Keratinocyte (primary cell): Measurements from ENCODE around the gene NKD1. TPM values are rescaled to one million over a fixed set of nuclear protein-coding genes. Genes with fewer than 3 reads are reported as not detected.
"Not testable (repeated sequence)": the region's sequence is repeated elsewhere in the genome, so short reads cannot be mapped to it uniquely, and the experiment has no call there.

ENCODE experiments used
- DNase-seq: peaks from one replicate; pipeline ENCODE4 v3.0.0-alpha.2; 2011; ENCODE audit warnings: low read depth, missing footprints, low spot score
- FAIRE-seq: peaks from 2 replicates; lab custom pipeline; 2011; peaks lifted over from hg19 to GRCh38; lab: Jason Lieb, UNC
- H2AFZ ChIP-seq: 2 replicates; pipeline ENCODE4 v1.6.0; 2012; ENCODE audit warnings: low read length, control low read depth, inconsistent platforms; ENCODE audit not compliant: control insufficient read depth
- H3K27ac ChIP-seq: 2 replicates; pipeline ENCODE4 v1.5.1; 2011; ENCODE audit warnings: low read length; ENCODE audit not compliant: control insufficient read depth, insufficient read depth
- H3K27me3 ChIP-seq: 3 replicates; pipeline ENCODE4 v1.6.0; 2011; ENCODE audit warnings: low read length; ENCODE audit not compliant: control insufficient read depth, insufficient read depth; ENCODE audit errors: extremely low read depth
- H3K36me3 ChIP-seq, 2 experiments: 2 replicates in 1 of 2; 3 replicates in 1 of 2; pipeline ENCODE4 v1.5.1; 2011; ENCODE audit warnings: low read length in 2 of 2, mild to moderate bottlenecking in 1 of 2; ENCODE audit not compliant: control insufficient read depth in 2 of 2, insufficient read depth in 2 of 2; ENCODE audit errors: extremely low read depth in 1 of 2
- H3K4me1 ChIP-seq: 3 replicates; pipeline ENCODE4 v1.5.1; 2011; ENCODE audit warnings: low read length; ENCODE audit not compliant: control insufficient read depth, insufficient read depth; ENCODE audit errors: extremely low read depth
- H3K4me2 ChIP-seq: 3 replicates; pipeline ENCODE4 v1.6.0; 2011; ENCODE audit warnings: low read depth, low read length; ENCODE audit not compliant: control insufficient read depth, insufficient read depth; ENCODE audit errors: extremely low read depth
- H3K4me3 ChIP-seq, 3 experiments: fragments of 200-600 bp in 1 of 3; sonication (generic) in 1 of 3; 2 replicates in 2 of 3; 3 replicates in 1 of 3; pipeline ENCODE4 v1.5.1; 2011 to 2016; ENCODE audit warnings: low read length in 3 of 3, mild to moderate bottlenecking in 3 of 3, control low read depth in 2 of 3, inconsistent platforms in 1 of 3, low read depth in 1 of 3, mixed read lengths in 1 of 3, mixed run types in 1 of 3, moderate library complexity in 1 of 3; ENCODE audit not compliant: control insufficient read depth in 2 of 3, insufficient read depth in 2 of 3; ENCODE audit errors: extremely low read depth in 1 of 3
- H3K79me2 ChIP-seq: 2 replicates; pipeline ENCODE4 v1.6.0; 2012; ENCODE audit warnings: low read length; ENCODE audit not compliant: control insufficient read depth, insufficient read depth
- H3K9ac ChIP-seq: 3 replicates; pipeline ENCODE4 v1.6.0; 2011; ENCODE audit warnings: low read length; ENCODE audit not compliant: control insufficient read depth, insufficient read depth; ENCODE audit errors: extremely low read depth
- H3K9me1 ChIP-seq: 3 replicates; pipeline ENCODE4 v1.6.0; 2011; ENCODE audit warnings: low read length; ENCODE audit not compliant: control insufficient read depth, insufficient read depth; ENCODE audit errors: extremely low read depth
- H3K9me3 ChIP-seq: 2 replicates; pipeline ENCODE4 v1.5.1; 2012; ENCODE audit warnings: low read depth, low read length; ENCODE audit not compliant: control insufficient read depth
- H4K20me1 ChIP-seq: 3 replicates; pipeline ENCODE4 v1.6.0; 2011; ENCODE audit warnings: low read length; ENCODE audit not compliant: control insufficient read depth, insufficient read depth; ENCODE audit errors: extremely low read depth
- CTCF ChIP-seq, 3 experiments: IDR thresholded peaks in 1 of 3; conservative IDR thresholded peaks in 1 of 3; optimal IDR thresholded peaks in 1 of 3; 2 replicates in 2 of 3; 3 replicates in 1 of 3; pipeline versions ENCODE3 to v1.5.1; 2011; ENCODE audit warnings: low read length in 3 of 3, mild to moderate bottlenecking in 3 of 3, moderate library complexity in 2 of 3, control low read depth in 1 of 3, inconsistent platforms in 1 of 3; ENCODE audit not compliant: insufficient read depth in 2 of 3; ENCODE audit errors: extremely low read depth in 1 of 3
- EZH2 ChIP-seq: IDR thresholded peaks from one replicate; pipeline ENCODE4 v1.6.1; 2012; ENCODE audit warnings: inconsistent platforms, mild to moderate bottlenecking, low read length, moderate library complexity
- dilution Hi-C: fragments of 300-500 bp; cut with MboI; formaldehyde crosslinking; loops from one replicate; pipeline ENCODE4 v1.7.0; 2020; ENCODE audit warnings: low sequenced_read_pairs; ENCODE audit not compliant: extremely low pct_ligation_motif_present
- polyA plus RNA-seq, 5 experiments: library from polyadenylated mRNA; depleted of rRNA in 3 of 5; stranded (reverse) in 3 of 5; stranded (forward) in 1 of 5; unstranded in 1 of 5; fragments of >200 nt; gene quantifications; 1 replicate in 1 of 5; 2 replicates in 3 of 5; 3 replicates in 1 of 5; pipeline versions ENCODE4 v1.2.1 to v1.2.3, GENCODE V29; 2011 to 2012; ENCODE audit warnings: missing spikeins in 2 of 5, low read depth in 1 of 5, low replicate concordance in 1 of 5

NKD1 gene
- polyA plus RNA-seq, 1 donor (not counting 4 experiments of a cell fraction or from before 2014, with no cell fraction given), result 0.62 TPM

GRCh38 chr16:50502616-50503011 is 45.6 kb upstream of the NKD1 start:
- dilution Hi-C loops, result no loop called here

DNA sequence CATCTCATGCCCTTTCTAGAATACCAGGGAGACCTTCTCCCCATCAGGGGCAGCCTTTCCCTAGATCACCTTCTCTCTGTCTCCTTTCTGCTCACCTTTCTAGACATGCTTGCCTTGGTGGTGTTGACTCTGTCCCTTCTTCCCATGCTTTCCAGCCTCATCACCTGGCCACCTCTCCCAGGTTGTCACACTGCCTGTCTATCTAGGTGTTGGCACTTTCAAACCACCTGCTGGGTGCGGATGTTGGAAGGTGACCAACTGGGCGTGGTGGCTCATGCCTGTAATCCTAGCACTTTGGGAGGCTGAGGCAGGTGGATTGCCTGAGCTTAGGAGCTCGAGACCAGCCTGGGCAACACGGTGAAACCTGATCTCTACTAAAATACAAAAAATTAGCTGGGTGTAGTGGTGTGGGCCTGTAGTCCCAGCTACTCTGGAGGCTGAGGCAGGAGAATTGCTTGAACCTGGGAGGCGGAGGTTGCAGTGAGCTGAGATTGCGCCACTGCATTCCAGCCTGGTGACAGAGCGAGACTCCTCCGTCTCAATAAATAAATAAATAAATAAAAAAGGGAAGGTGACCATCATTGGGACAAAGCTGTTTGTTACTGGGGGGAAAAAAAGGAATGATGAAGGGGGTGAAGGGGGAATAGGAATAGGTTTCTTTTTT is 44.2 kb upstream of the NKD1 start:
- H3K36me3 ChIP-seq, H2AFZ ChIP-seq, H3K4me1 ChIP-seq, H3K9me3 ChIP-seq, H3K79me2 ChIP-seq, dilution Hi-C loops, FAIRE-seq, DNase-seq, H3K4me3 ChIP-seq, H4K20me1 ChIP-seq, H3K27ac ChIP-seq, H3K27me3 ChIP-seq, H3K9ac ChIP-seq, H3K9me1 ChIP-seq, H3K4me2 ChIP-seq: not testable (repeated sequence)

More at GRCh38 chr16:50502616-50503011, 45.6 kb upstream of the NKD1 start:
- Histone ChIP-seq H3K4me2 (no peak overlapping the region), H3K27me3 (no peaks in the 10 kb centered on the region), H3K36me3 (no peaks in the 10 kb centered on the region), H3K79me2 (no peaks in the 10 kb centered on the region), H3K9me3 (no peaks in the 10 kb centered on the region), H3K9ac (no peak overlapping the region), H3K9me1 (no peaks in the 10 kb centered on the region), H3K4me1 (no peaks in the 10 kb centered on the region), H3K4me3 (no peak overlapping the region), H4K20me1 (no peaks in the 10 kb centered on the region), H2AFZ (no peak overlapping the region), H3K27ac (no peak overlapping the region)
- DNase-seq, result no peak
- FAIRE-seq, result no peak
- TF ChIP-seq CTCF (optimal IDR thresholded peaks at IDR 0.05 in 1 of 3, IDR thresholded peaks at IDR 0.05 in 1 of 3, conservative IDR thresholded peaks at IDR 0.05 in 1 of 3; ENCODE audit: extremely low read depth in 1 of 3, insufficient read depth in 2 of 3, low read length in 3 of 3) (no peak), EZH2 (no peak)

- FAIRE-seq (no peak), DNase-seq (no peak)
- Histone ChIP-seq H3K9me1 (no peaks in the 10 kb centered on the region), H3K9me3 (no peaks in the 10 kb centered on the region), H3K9ac (no peak overlapping the region), H3K27me3 (no peaks in the 10 kb centered on the region), H3K4me1 (no peaks in the 10 kb centered on the region), H2AFZ (no peak overlapping the region), H3K4me2 (no peak overlapping the region), H3K27ac (no peak overlapping the region), H3K4me3 (no peak overlapping the region), H3K79me2 (no peaks in the 10 kb centered on the region), H4K20me1 (no peaks in the 10 kb centered on the region), H3K36me3 (no peaks in the 10 kb centered on the region)
- dilution Hi-C loops, result no loop called here
- no peak for TF ChIP-seq CTCF (optimal IDR thresholded peaks at IDR 0.05 in 1 of 3, IDR thresholded peaks at IDR 0.05 in 1 of 3, conservative IDR thresholded peaks at IDR 0.05 in 1 of 3; ENCODE audit: extremely low read depth in 1 of 3, insufficient read depth in 2 of 3, low read length in 3 of 3)
- TF ChIP-seq EZH2, result no peak
These were observed 43.1 kb upstream of the NKD1 start for GRCh38 chr16:50505115-50505514.
